Heart left ventricle (tissue), 16 donors: Measurements from ENCODE around the gene FAM217A. TPM values are rescaled to one million over a fixed set of nuclear protein-coding genes. Genes with fewer than 3 reads are reported as not detected.
"Not testable (repeated sequence)": the region's sequence is repeated elsewhere in the genome, so short reads cannot be mapped to it uniquely, and the experiment has no call there.

ENCODE experiments used
- ATAC-seq, 4 donors: fragments of 200-7000 bp; cut with Tn5 transposase; one replicate each; pipeline ENCODE4 v1.9.1; 2020 to 2022; ENCODE audit warnings: moderate library complexity in 4 of 4, mild to moderate bottlenecking in 3 of 4, moderate number of reproducible peaks in 1 of 4
- DNase-seq, 5 donors: peaks; one replicate each; pipeline ENCODE4 v3.0.0-alpha.2; 2020
- H3K27ac ChIP-seq, 12 donors: fragments of 200-600 bp; sonication (generic) in 4 of 12; one replicate each; pipeline versions ENCODE4 v1.5.0 to v1.8.0; 2016 to 2022; ENCODE audit warnings: mild to moderate bottlenecking in 2 of 12
- H3K27me3 ChIP-seq, 9 donors: fragments of 200-600 bp; sonication (generic) in 2 of 9; one replicate each; pipeline versions ENCODE4 v1.5.1 to v1.8.0; 2016 to 2022; ENCODE audit warnings: mild to moderate bottlenecking in 3 of 9
- H3K36me3 ChIP-seq, 9 donors: fragments of 200-600 bp; sonication (generic) in 2 of 9; one replicate each; pipeline versions ENCODE4 v1.5.0 to v1.8.0; 2018 to 2022; ENCODE audit warnings: mild to moderate bottlenecking in 2 of 9
- H3K4me1 ChIP-seq, 12 donors: fragments of 200-600 bp; sonication (generic) in 4 of 12; one replicate each; pipeline versions ENCODE4 v1.5.0 to v1.8.0; 2016 to 2022; ENCODE audit warnings: mild to moderate bottlenecking in 3 of 12
- H3K4me3 ChIP-seq, 12 donors: fragments of 200-600 bp; sonication (generic) in 4 of 12; one replicate each; pipeline versions ENCODE4 v1.5.0 to v1.8.0; 2017 to 2022; ENCODE audit warnings: mild to moderate bottlenecking in 9 of 12, moderate library complexity in 4 of 12
- H3K9me3 ChIP-seq, 12 donors: fragments of 200-600 bp; sonication (generic) in 4 of 12; one replicate each; pipeline versions ENCODE4 v1.5.0 to v1.8.0; 2016 to 2022; ENCODE audit warnings: mild to moderate bottlenecking in 1 of 12
- CTCF ChIP-seq, 12 donors: fragments of 200-600 bp; sonication (generic) in 4 of 12; IDR thresholded peaks; one replicate each; pipeline versions ENCODE4 v1.5.0 to v1.8.0; 2018 to 2022; ENCODE audit warnings: antibody characterized with exemption in 12 of 12, mild to moderate bottlenecking in 5 of 12
- POLR2A ChIP-seq, 2 donors: fragments of 450-650 bp; IDR thresholded peaks; one replicate each; pipeline ENCODE4 v1.6.1; 2017; ENCODE audit warnings: antibody characterized with exemption in 2 of 2, mild to moderate bottlenecking in 2 of 2, moderate library complexity in 2 of 2
- WGBS, 4 donors: extraction: QIAGEN DNeasy Blood & Tissue Kit in 2 of 4; methylation state at CpG; one replicate each; pipeline versions ENCODE4 v1.1.5 to v1.1.7; 2013 to 2018; 5-methylcytosine and 5-hydroxymethylcytosine counted together
- intact Hi-C, 10 donors: fragments of 100-400 bp; cut with DNase I; formaldehyde crosslinking; loops; one replicate each; pipeline versions ENCODE4 v1.11.1 to v1.14.2; 2022
- polyA plus RNA-seq, 2 donors: library from polyadenylated mRNA; stranded (reverse); fragments of 200-250 nt; gene quantifications; one replicate each; pipeline ENCODE4 v1.2.3, GENCODE V29; 2013
- total RNA-seq, 9 donors: library from RNA; depleted of rRNA in 2 of 9; stranded (reverse); fragments of >200 nt in 2 of 9; fragmentation: NEBNext Ultra II Directional in 3 of 9; extraction: Animal tissue kit (Norgen Biotek cat#: 25700) in 3 of 9; gene quantifications; one replicate each; pipeline versions ENCODE4 v1.1.0 to v1.2.4, GENCODE V29; 2016 to 2023
- donor health status: ischemic (EF 13 %, LVEDD 7.1; RV severe dilation, severe dysfunction).
- donor health status: healthy with polysubstance abuse.
- donor health status: DM: no; HTN: yes; CAD: no.
- donor health status: DM: no; HTN: no; CAD: no.
- donor health status: ischemic (EF 25% LVEDD 6.9; RV normal size, moderate dysfunction).
- donor health status: ischemic (EF 25% LVEDD 5.7; RV mildly dilated, moderate dysfunction).
- donor health status: healthy.
- donor health status: DM: yes; HTN: yes; CAD: no.
- donor health status: ischemic (EF 35%, LVEDD 5.7; RV mildly dilated, moderate dysfunction).
- donor health status: nonischemic (EF 11% LVEDD 7.7; RV severe dilation, severe dysfunction).
- donor health status: DM: yes; HTN: yes; CAD: no.
- donor health status: PGD.
- donor health status: ischemic (EF 29% LVEDD 5.4; RV normal size, mild dysfunction).
- donor health status: nonischemic (EF 23%, LVEDD 6.1; RV moderate dilation, normal function).

Gene FAM217A
- total and polyA plus RNA-seq, 11 donors = not detected

- H3K4me3 ChIP-seq = no peak overlapping the region
- peaks cover 0 to 45% (median 41%) of the 10 kb centered on the region in 9 donors for H3K36me3 ChIP-seq
- ATAC-seq (no peak), DNase-seq (no peak)
- H3K4me1 ChIP-seq = peaks cover 0 to 21% (median 8%) of the 10 kb centered on the region in 12 donors
- no peak overlapping the region for H3K27ac ChIP-seq
- H3K9me3 ChIP-seq = peaks cover 0 to 18% (median 3%) of the 10 kb centered on the region in 12 donors
- intact Hi-C loops = no loop called here
- no peak for TF ChIP-seq POLR2A (IDR thresholded peaks at IDR 0.05)
- no peak for TF ChIP-seq CTCF (IDR thresholded peaks at IDR 0.05)
- no peaks in the 10 kb centered on the region for H3K27me3 ChIP-seq
Observed at GRCh38 chr6:4113649-4114048, 34.7 kb upstream of the FAM217A start.

- no peak for TF ChIP-seq POLR2A (IDR thresholded peaks at IDR 0.05)
- TF ChIP-seq CTCF (IDR thresholded peaks at IDR 0.05) = no peak
Observed at GRCh38 chr6:4112366-4112765, 33.4 kb upstream of the FAM217A start.

GRCh38 chr6:4109363-4109815, 30.5 kb upstream of the FAM217A start:
- 13 to 25% (median 23%) methylated on average over 4 of the region's 4 CpGs for WGBS, 4 donors
- ATAC-seq = peak; percentile 72 to 89 (median 86)
- Histone ChIP-seq H3K9me3 (peaks cover 0 to 18% (median 3%) of the 10 kb centered on the region in 12 donors), H3K27ac (peak overlapping the region; percentile 7 to 70 (median 51)), H3K4me1 (peaks cover 0 to 21% (median 8%) of the 10 kb centered on the region in 12 donors)
- H3K27me3 ChIP-seq, intact Hi-C loops, H3K4me3 ChIP-seq, H3K36me3 ChIP-seq, DNase-seq: not testable (repeated sequence)

More at GRCh38 chr6:4112366-4112765, 33.4 kb upstream of the FAM217A start:
- H3K4me1 ChIP-seq = peaks cover 0 to 21% (median 8%) of the 10 kb centered on the region in 12 donors
- no peak for ATAC-seq
- peaks cover 0 to 18% (median 3%) of the 10 kb centered on the region in 12 donors for H3K9me3 ChIP-seq
- intact Hi-C loops = no loop called here
- H3K36me3 ChIP-seq = peaks cover 0 to 33% (median 28%) of the 10 kb centered on the region in 9 donors
- WGBS, 4 donors = 86 to 96% (median 95%) methylated on average over 3 of the region's 3 CpGs
- no peak for DNase-seq
- H3K4me3 ChIP-seq = no peak overlapping the region
- H3K27ac ChIP-seq = no peak overlapping the region
- H3K27me3 ChIP-seq = no peaks in the 10 kb centered on the region

GRCh38 chr6:4108561-4109093, 29.7 kb upstream of the FAM217A start:
- Histone ChIP-seq H3K9me3 (peaks cover 0 to 18% (median 3%) of the 10 kb centered on the region in 12 donors), H3K4me1 (peaks cover 0 to 21% (median 8%) of the 10 kb centered on the region in 12 donors), H3K27me3 (no peaks in the 10 kb centered on the region), H3K27ac (peak overlapping the region in 6 of 12 donors; percentile 6 to 70 (median 56)), H3K36me3 (no peaks in the 10 kb centered on the region), H3K4me3 (no peak overlapping the region)
- 78 to 92% (median 88%) methylated on average over 9 of the region's 9 CpGs for WGBS, 4 donors
- DNase-seq (no peak), ATAC-seq (no peak)
- TF ChIP-seq CTCF (IDR thresholded peaks at IDR 0.05) (no peak), POLR2A (IDR thresholded peaks at IDR 0.05) (no peak)
- intact Hi-C loops = no loop called here

GRCh38 chr6:4107873-4108272, 28.9 kb upstream of the FAM217A start:
- WGBS, 4 donors = 91 to 96% (median 94%) methylated on average over 2 of the region's 2 CpGs
- intact Hi-C loops = no loop called here
- DNase-seq = no peak
- H3K4me3 ChIP-seq = no peak overlapping the region
- no peak for ATAC-seq
- TF ChIP-seq POLR2A (IDR thresholded peaks at IDR 0.05) = no peak
- TF ChIP-seq CTCF (IDR thresholded peaks at IDR 0.05) = no peak
- peaks cover 0 to 12% (median 3%) of the 10 kb centered on the region in 12 donors for H3K9me3 ChIP-seq
- H3K36me3 ChIP-seq = no peaks in the 10 kb centered on the region
- H3K27ac ChIP-seq = no peak overlapping the region
- H3K4me1 ChIP-seq = peaks cover 0 to 21% (median 8%) of the 10 kb centered on the region in 12 donors
- no peaks in the 10 kb centered on the region for H3K27me3 ChIP-seq
